Measurements from ENCODE around the gene FSD2. TPM values are rescaled to one million over a fixed set of nuclear protein-coding genes. Genes with fewer than 3 reads are reported as not detected.
"Not testable (repeated sequence)": the region's sequence is repeated elsewhere in the genome, so short reads cannot be mapped to it uniquely, and the experiment has no call there.

FSD2 gene
- total RNA-seq, 1 donor from 2014 or later, result not detected

- ATAC-seq; DNase-seq (ENCODE audit: low spot score); intact Hi-C loops (cut with DNase I): not testable (repeated sequence)
Observed at GRCh38 chr15:82705856-82706255, 100.0 kb downstream of the FSD2 start.

Other genes with a start within 250 kb of the FSD2 start
- 27.1 TPM for gene CPEB1, start 158.7 kb downstream of the FSD2 start, total RNA-seq
- 2.4 TPM for gene AP3B2, start 96.2 kb downstream of the FSD2 start, total RNA-seq
- 14.2 TPM for gene WHAMM, start 3.6 kb upstream of the FSD2 start, total RNA-seq
- 13.2 TPM for gene HOMER2, start 146.7 kb upstream of the FSD2 start, total RNA-seq
- gene RAMAC, start 180.1 kb upstream of the FSD2 start, total RNA-seq, result 10.9 TPM
- 20.6 TPM for gene C15orf40, start 205.6 kb upstream of the FSD2 start, total RNA-seq